HEK293 (cell line): ENCODE measurements around the gene ARNT2.
A peak's percentile ranks its signal among the peaks of the same experiment; 100 is the strongest.

Experiments used
- CTCF ChIA-PET: fragments of 350-600 bp; formaldehyde crosslinking; extraction: SDS; loops from one replicate; lab custom pipeline; 2021; ENCODE audit warnings: antibody characterized with exemption; lab: Yijun Ruan, JAX
- POLR2A ChIA-PET: fragments of 300-600 bp; formaldehyde crosslinking; extraction: SDS; loops from one replicate; lab custom pipeline; 2020; ENCODE audit warnings: antibody characterized with exemption, inconsistent platforms; lab: Yijun Ruan, JAX
- H3K27ac ChIP-seq: fragments of 200-500 bp; sonication (Bioruptor generic); 2 replicates; pipeline ENCODE4 v1.5.1; 2014; ENCODE audit warnings: low read depth, low read length, control low read depth, inconsistent platforms; ENCODE audit errors: extremely low read depth
- H3K36me3 ChIP-seq, 2 experiments: fragments of 200-500 bp in 1 of 2; sonication (Bioruptor generic) in 1 of 2; 1 replicate in 1 of 2; 2 replicates in 1 of 2; pipeline ENCODE4 v1.5.1; 2014 to 2017; ENCODE audit warnings: inconsistent platforms in 2 of 2, low read length in 2 of 2; ENCODE audit not compliant: control insufficient read depth in 2 of 2, insufficient read depth in 1 of 2
- H3K4me1 ChIP-seq: fragments of 200-500 bp; sonication (Bioruptor generic); 2 replicates; pipeline ENCODE4 v1.5.1; 2014; ENCODE audit warnings: mild to moderate bottlenecking, low read length, inconsistent platforms; ENCODE audit not compliant: control insufficient read depth, insufficient read depth
- H3K4me3 ChIP-seq: 2 replicates; pipeline ENCODE4 v1.5.1; 2011; ENCODE audit warnings: low read depth, mild to moderate bottlenecking, control low read depth, low read length, moderate library complexity
- H3K9me3 ChIP-seq: fragments of 200-500 bp; sonication (Bioruptor generic); 2 replicates; pipeline ENCODE4 v1.5.1; 2014; ENCODE audit warnings: low read depth, low read length, inconsistent platforms; ENCODE audit not compliant: control insufficient read depth, insufficient read depth
- EGR2 ChIP-seq: fragments of 450-650 bp; formaldehyde crosslinking; IDR thresholded peaks from 2 replicates; pipeline ENCODE4 v1.5.1; 2016; ENCODE audit warnings: low read depth, missing biosample characterization, missing genetic modification characterization
- FEZF1 ChIP-seq: fragments of 450-650 bp; formaldehyde crosslinking; IDR thresholded peaks from 2 replicates; pipeline ENCODE4 v1.5.1; 2016; ENCODE audit warnings: missing biosample characterization, missing genetic modification characterization
- GLIS1 ChIP-seq: fragments of 450-650 bp; formaldehyde crosslinking; IDR thresholded peaks from 2 replicates; pipeline ENCODE4 v1.5.1; 2016; ENCODE audit warnings: missing biosample characterization, missing genetic modification characterization
- KLF9 ChIP-seq: fragments of 450-650 bp; formaldehyde crosslinking; IDR thresholded peaks from 2 replicates; pipeline ENCODE4 v1.5.1; 2016; ENCODE audit warnings: missing biosample characterization, missing genetic modification characterization, low read depth
- WT1 ChIP-seq: fragments of 450-650 bp; formaldehyde crosslinking; IDR thresholded peaks from 2 replicates; pipeline ENCODE4 v1.5.1; 2016; ENCODE audit warnings: missing biosample characterization, missing genetic modification characterization
- ZBTB10 ChIP-seq: fragments of 450-650 bp; formaldehyde crosslinking; IDR thresholded peaks from 2 replicates; pipeline ENCODE4 v1.5.1; 2016; ENCODE audit warnings: missing biosample characterization, missing genetic modification characterization
- ZBTB44 ChIP-seq: fragments of 450-650 bp; IDR thresholded peaks from 2 replicates; pipeline ENCODE4 v1.5.1; 2018; ENCODE audit warnings: missing biosample characterization, mild to moderate bottlenecking, missing genetic modification characterization
- ZBTB8A ChIP-seq: fragments of 450-650 bp; formaldehyde crosslinking; IDR thresholded peaks from 2 replicates; pipeline ENCODE4 v1.5.1; 2016; ENCODE audit warnings: missing biosample characterization, missing genetic modification characterization
- ZFHX2 ChIP-seq: fragments of 450-650 bp; formaldehyde crosslinking; conservative IDR thresholded peaks from 2 replicates; pipeline ENCODE4 v1.5.1; 2016; ENCODE audit warnings: missing biosample characterization, missing genetic modification characterization
- ZFP3 ChIP-seq: fragments of 450-650 bp; formaldehyde crosslinking; IDR thresholded peaks from 2 replicates; pipeline ENCODE4 v1.5.1; 2016; ENCODE audit warnings: low read depth, missing biosample characterization, missing genetic modification characterization
- ZFP69B ChIP-seq: fragments of 450-650 bp; formaldehyde crosslinking; IDR thresholded peaks from 2 replicates; pipeline ENCODE4 v1.5.1; 2016; ENCODE audit warnings: missing biosample characterization, missing genetic modification characterization
- ZIC2 ChIP-seq: fragments of 450-650 bp; formaldehyde crosslinking; IDR thresholded peaks from 2 replicates; pipeline ENCODE4 v1.5.1; 2016; ENCODE audit warnings: missing biosample characterization, missing genetic modification characterization
- ZNF155 ChIP-seq: fragments of 450-650 bp; formaldehyde crosslinking; IDR thresholded peaks from 2 replicates; pipeline ENCODE4 v1.5.1; 2016; ENCODE audit warnings: missing biosample characterization, missing genetic modification characterization
- ZNF23 ChIP-seq: fragments of 450-650 bp; formaldehyde crosslinking; IDR thresholded peaks from 2 replicates; pipeline ENCODE4 v1.5.1; 2016; ENCODE audit warnings: missing biosample characterization, missing genetic modification characterization, borderline replicate concordance
- ZNF239 ChIP-seq: fragments of 450-650 bp; formaldehyde crosslinking; IDR thresholded peaks from 2 replicates; pipeline ENCODE4 v1.5.1; 2016; ENCODE audit warnings: missing biosample characterization, missing genetic modification characterization
- ZNF266 ChIP-seq: fragments of 450-650 bp; formaldehyde crosslinking; IDR thresholded peaks from 2 replicates; pipeline ENCODE4 v1.5.1; 2016; ENCODE audit warnings: missing biosample characterization, missing genetic modification characterization, low read depth
- ZNF292 ChIP-seq: fragments of 450-650 bp; formaldehyde crosslinking; IDR thresholded peaks from 2 replicates; pipeline ENCODE4 v1.5.1; 2016; ENCODE audit warnings: low read depth, missing biosample characterization, missing genetic modification characterization, borderline replicate concordance
- ZNF354C ChIP-seq: fragments of 450-650 bp; formaldehyde crosslinking; IDR thresholded peaks from 2 replicates; pipeline ENCODE4 v1.5.1; 2016; ENCODE audit warnings: missing biosample characterization, missing genetic modification characterization, low read depth, borderline replicate concordance
- ZNF394 ChIP-seq: fragments of 450-650 bp; formaldehyde crosslinking; IDR thresholded peaks from 2 replicates; pipeline ENCODE4 v1.5.1; 2016; ENCODE audit warnings: missing biosample characterization, missing genetic modification characterization, mild to moderate bottlenecking, moderate library complexity, borderline replicate concordance
- ZNF426 ChIP-seq: fragments of 450-650 bp; formaldehyde crosslinking; IDR thresholded peaks from 2 replicates; pipeline ENCODE4 v1.5.1; 2017; ENCODE audit warnings: missing biosample characterization, missing genetic modification characterization, mild to moderate bottlenecking, inconsistent platforms, moderate library complexity
- ZNF548 ChIP-seq: fragments of 450-650 bp; formaldehyde crosslinking; IDR thresholded peaks from 2 replicates; pipeline ENCODE4 v1.5.1; 2016; ENCODE audit warnings: missing biosample characterization, missing genetic modification characterization
- ZNF585B ChIP-seq: fragments of 450-650 bp; formaldehyde crosslinking; IDR thresholded peaks from 2 replicates; pipeline ENCODE4 v1.5.1; 2016; ENCODE audit warnings: missing biosample characterization, missing genetic modification characterization
- ZNF629 ChIP-seq: fragments of 450-650 bp; formaldehyde crosslinking; IDR thresholded peaks from 2 replicates; pipeline ENCODE4 v1.5.1; 2017; ENCODE audit warnings: missing biosample characterization, missing genetic modification characterization
- ZNF670 ChIP-seq: fragments of 450-650 bp; formaldehyde crosslinking; IDR thresholded peaks from 2 replicates; pipeline ENCODE4 v1.5.1; 2016; ENCODE audit warnings: missing biosample characterization, missing genetic modification characterization, low read depth
- ZNF704 ChIP-seq: fragments of 450-650 bp; formaldehyde crosslinking; IDR thresholded peaks from 2 replicates; pipeline ENCODE4 v1.5.1; 2016; ENCODE audit warnings: missing biosample characterization, missing genetic modification characterization
- ZNF76 ChIP-seq: fragments of 450-650 bp; formaldehyde crosslinking; IDR thresholded peaks from 2 replicates; pipeline ENCODE4; 2016; ENCODE audit warnings: low read depth, missing biosample characterization, missing genetic modification characterization, borderline replicate concordance
- ZNF777 ChIP-seq: fragments of 450-650 bp; formaldehyde crosslinking; IDR thresholded peaks from 2 replicates; pipeline ENCODE4 v1.5.1; 2017; ENCODE audit warnings: missing biosample characterization, missing genetic modification characterization, borderline replicate concordance
- ZNF785 ChIP-seq: fragments of 450-650 bp; formaldehyde crosslinking; IDR thresholded peaks from 2 replicates; pipeline ENCODE4 v1.5.1; 2016; ENCODE audit warnings: missing biosample characterization, missing genetic modification characterization
- ZSCAN23 ChIP-seq: fragments of 450-650 bp; formaldehyde crosslinking; IDR thresholded peaks from 2 replicates; pipeline ENCODE4 v1.5.1; 2016; ENCODE audit warnings: missing biosample characterization, missing genetic modification characterization
- ZSCAN30 ChIP-seq: fragments of 450-650 bp; IDR thresholded peaks from 2 replicates; pipeline ENCODE4 v1.5.1; 2018; ENCODE audit warnings: missing biosample characterization, mild to moderate bottlenecking, missing genetic modification characterization, moderate library complexity
- TF ChIP-seq, protein P1 (sequence below): fragments of 450-650 bp; formaldehyde crosslinking; IDR thresholded peaks from 2 replicates; pipeline ENCODE4 v1.5.1; 2016; ENCODE audit warnings: missing biosample characterization, missing genetic modification characterization

Gene ARNT2

GRCh38 chr15:80402339-80402738 lies 1.8 kb upstream of the ARNT2 start:
- H3K4me1 ChIP-seq, result peaks cover 9% of the 10 kb centered on the region
- ChIA-PET CTCF (no interaction called here), POLR2A (no interaction called here)
- TF ChIP-seq FEZF1 (tag by site-specific recombination) (0 out of 2 replicates have a peak, but pooled peaks have one; percentile 13), KLF9 (tag by site-specific recombination) (no peak)
- H3K4me3 ChIP-seq, result no peak overlapping the region
- H3K36me3 ChIP-seq, result no peaks in the 10 kb centered on the region
- H3K27ac ChIP-seq, result no peak overlapping the region
- H3K9me3 ChIP-seq, result no peaks in the 10 kb centered on the region

- Histone ChIP-seq H3K4me3 (peak overlapping the region; percentile 62), H3K4me1 (peaks cover 9% of the 10 kb centered on the region), H3K9me3 (no peaks in the 10 kb centered on the region), H3K36me3 (no peaks in the 10 kb centered on the region), H3K27ac (peak overlapping the region; percentile 91)
- CTCF ChIA-PET, result interaction anchor here (0.7 to 0.8 kb wide), 2 partner anchors 94 to 863 kb away, joined by 3 read pairs; no protein-coding TSS in a partner anchor
- POLR2A ChIA-PET, result no interaction called here
- TF ChIP-seq ZBTB8A, result peak; percentile 88
- no peak for TF ChIP-seq ZFP69B (tag by site-specific recombination)
- TF ChIP-seq WT1, result no peak
- no peak for TF ChIP-seq ZNF426 (tag by site-specific recombination)
- no peak for TF ChIP-seq ZNF292 (tag by site-specific recombination)
- no peak for TF ChIP-seq ZNF266 (tag by site-specific recombination)
- TF ChIP-seq ZNF785 (tag by site-specific recombination), result no peak
- peak; percentile 82 for TF ChIP-seq ZFHX2 (tag by site-specific recombination)
- no peak for TF ChIP-seq ZNF239 (tag by site-specific recombination)
- TF ChIP-seq, protein P1, sequence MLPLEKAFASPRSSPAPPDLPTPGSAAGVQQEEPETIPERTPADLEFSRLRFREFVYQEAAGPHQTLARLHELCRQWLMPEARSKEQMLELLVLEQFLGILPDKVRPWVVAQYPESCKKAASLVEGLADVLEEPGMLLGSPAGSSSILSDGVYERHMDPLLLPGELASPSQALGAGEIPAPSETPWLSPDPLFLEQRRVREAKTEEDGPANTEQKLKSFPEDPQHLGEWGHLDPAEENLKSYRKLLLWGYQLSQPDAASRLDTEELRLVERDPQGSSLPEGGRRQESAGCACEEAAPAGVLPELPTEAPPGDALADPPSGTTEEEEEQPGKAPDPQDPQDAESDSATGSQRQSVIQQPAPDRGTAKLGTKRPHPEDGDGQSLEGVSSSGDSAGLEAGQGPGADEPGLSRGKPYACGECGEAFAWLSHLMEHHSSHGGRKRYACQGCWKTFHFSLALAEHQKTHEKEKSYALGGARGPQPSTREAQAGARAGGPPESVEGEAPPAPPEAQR (tag by site-specific recombination), result no peak
- no peak for TF ChIP-seq ZNF670 (tag by site-specific recombination)
- no peak for TF ChIP-seq ZSCAN30 (tag by site-specific recombination)
- TF ChIP-seq ZNF548 (tag by site-specific recombination), result no peak
- TF ChIP-seq ZFP3 (tag by site-specific recombination), result no peak
- TF ChIP-seq ZNF704 (tag by site-specific recombination), result no peak
- TF ChIP-seq ZBTB44 (tag by site-specific recombination), result no peak
- peak; percentile 47; the same call in 1 of the 2 replicates for TF ChIP-seq EGR2
- TF ChIP-seq ZNF23 (tag by site-specific recombination), result no peak
- TF ChIP-seq ZNF394 (tag by site-specific recombination), result no peak
- TF ChIP-seq ZNF76 (tag by site-specific recombination), result no peak
- TF ChIP-seq ZNF777 (tag by site-specific recombination), result no peak
- TF ChIP-seq ZBTB10 (tag by site-specific recombination), result no peak
- TF ChIP-seq ZNF585B (tag by site-specific recombination), result no peak
- 0 out of 2 replicates have a peak, but pooled peaks have one; percentile 20 for TF ChIP-seq ZIC2 (tag by site-specific recombination)
- no peak for TF ChIP-seq ZSCAN23
- no peak for TF ChIP-seq GLIS1 (tag by site-specific recombination)
- no peak for TF ChIP-seq ZNF155 (tag by site-specific recombination)
- no peak for TF ChIP-seq ZNF629 (tag by site-specific recombination)
- TF ChIP-seq ZNF354C, result no peak
Measured at GRCh38 chr15:80403712-80404056, 498 bp upstream of the ARNT2 start.
